A549 treated with ZK216348 at 1 μM for 4 hours (cell line): ENCODE measurements around the gene PRR20G. TPM values are rescaled to one million over a fixed set of nuclear protein-coding genes. Genes with fewer than 3 reads are reported as not detected.

Experiments used
- total RNA-seq: library from RNA; stranded (reverse); fragments of 200-300 nt; extraction: Qiagen RNA extraction; gene quantifications from 5 replicates; pipeline ENCODE4 v1.2.3, GENCODE V29; 2022; ENCODE audit warnings: low read depth

The PRR20G gene
- total RNA-seq = 0.35 to 0.56 TPM (median 0.44 TPM) in 5 replicates

DNA sequence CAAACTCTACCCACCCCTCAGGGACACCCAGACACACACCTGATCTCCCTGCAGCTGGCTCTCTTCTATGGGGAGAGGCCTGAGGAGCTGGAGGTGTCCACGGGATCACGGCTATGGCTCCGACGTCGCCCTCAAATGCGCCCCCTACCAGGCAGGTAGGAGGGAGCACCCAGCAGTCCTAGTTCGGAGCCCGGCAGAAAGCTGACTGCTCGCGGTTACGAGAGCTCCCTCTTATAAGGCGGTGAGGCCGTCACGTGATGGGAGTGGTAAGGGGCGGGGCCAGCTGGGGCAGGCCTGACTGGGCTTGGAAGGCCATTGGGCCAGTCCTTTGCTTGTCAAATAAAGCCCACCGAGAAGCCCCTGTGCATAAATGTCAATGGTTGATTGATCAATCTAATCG is at the start of gene PRR20G:
Gene PRR20G, minus strand, starts transcription at position 207 of the 400 bp plus-strand sequence. CDS start 681 bp downstream, outside the sequence.

Other genes starting within 250 kb of the PRR20G start
- gene PRR23E, start 94.9 kb downstream of the PRR20G start, total RNA-seq = not detected in 5 replicates